Fibroblast of mammary gland (primary cell): ENCODE results near the gene LTB4R.
A peak's percentile ranks its signal among the peaks of the same experiment; 100 is the strongest.

Source experiments
- DNase-seq: peaks from one replicate; pipeline ENCODE4 v3.0.0-alpha.2; 2010; ENCODE audit warnings: low read depth
- H3K4me3 ChIP-seq: 2 replicates; pipeline ENCODE4 v1.5.1; 2011; ENCODE audit warnings: low read depth, mild to moderate bottlenecking, low read length, moderate library complexity; ENCODE audit not compliant: control insufficient read depth
- CTCF ChIP-seq: conservative IDR thresholded peaks from 2 replicates; pipeline ENCODE4 v1.5.1; 2011; ENCODE audit warnings: low read depth, low read length, inconsistent platforms; ENCODE audit not compliant: control insufficient read depth, insufficient read depth

The LTB4R gene

GRCh38 chr14:24291446-24292117, 19.7 kb upstream of the LTB4R start:
- DNase-seq: no peak
- no peak for TF ChIP-seq CTCF
- no peak overlapping the region for H3K4me3 ChIP-seq

GRCh38 chr14:24292118-24292807, 19.0 kb upstream of the LTB4R start:
- no peak overlapping the region for H3K4me3 ChIP-seq
- DNase-seq: no peak
- no peak for TF ChIP-seq CTCF

- TF ChIP-seq CTCF: no peak
- no peak for DNase-seq
- no peak overlapping the region for H3K4me3 ChIP-seq
Measured at GRCh38 chr14:24293525-24293924, 17.8 kb upstream of the LTB4R start.

GRCh38 chr14:24296341-24297157, 14.8 kb upstream of the LTB4R start:
- peak; percentile 82 for TF ChIP-seq CTCF
- peak; percentile 96 for DNase-seq
- no peak overlapping the region for H3K4me3 ChIP-seq

GRCh38 chr14:24297190-24297964, 13.9 kb upstream of the LTB4R start:
- peak; percentile 38 for TF ChIP-seq CTCF
- no peak overlapping the region for H3K4me3 ChIP-seq

GRCh38 chr14:24298892-24299254, 12.4 kb upstream of the LTB4R start:
- DNase-seq: peak; percentile 76
- peak overlapping the region; percentile 97 for H3K4me3 ChIP-seq
- no peak for TF ChIP-seq CTCF

More at GRCh38 chr14:24297190-24297964, 13.9 kb upstream of the LTB4R start:
- peak; percentile 20 for DNase-seq
